HUES48 (cell line): ENCODE measurements around the gene PINK1.

Experiments
- H3K27ac ChIP-seq: one replicate; pipeline ENCODE4 v1.7.0; 2013; ENCODE audit warnings: low read depth, low read length, inconsistent platforms
- H3K27me3 ChIP-seq: 2 replicates; pipeline ENCODE4 v1.6.1; 2013; ENCODE audit warnings: mild to moderate bottlenecking, low read length; ENCODE audit not compliant: control insufficient read depth, insufficient read depth
- H3K36me3 ChIP-seq: 2 replicates; pipeline ENCODE4 v1.6.1; 2013; ENCODE audit warnings: low read length; ENCODE audit not compliant: control insufficient read depth, insufficient read depth
- H3K4me1 ChIP-seq: 2 replicates; pipeline ENCODE4 v1.6.1; 2013; ENCODE audit warnings: mild to moderate bottlenecking, low read length; ENCODE audit not compliant: control insufficient read depth, insufficient read depth
- H3K4me3 ChIP-seq: 2 replicates; pipeline ENCODE4 v1.5.1; 2013; ENCODE audit warnings: mild to moderate bottlenecking, low read depth, low read length
- H3K9ac ChIP-seq: 2 replicates; pipeline ENCODE4 v1.6.1; 2013; ENCODE audit warnings: mild to moderate bottlenecking, low read depth, low read length, moderate library complexity
- H3K9me3 ChIP-seq: 2 replicates; pipeline ENCODE4 v1.6.1; 2013; ENCODE audit warnings: low read length; ENCODE audit not compliant: control insufficient read depth, insufficient read depth

The PINK1 gene

DNA sequence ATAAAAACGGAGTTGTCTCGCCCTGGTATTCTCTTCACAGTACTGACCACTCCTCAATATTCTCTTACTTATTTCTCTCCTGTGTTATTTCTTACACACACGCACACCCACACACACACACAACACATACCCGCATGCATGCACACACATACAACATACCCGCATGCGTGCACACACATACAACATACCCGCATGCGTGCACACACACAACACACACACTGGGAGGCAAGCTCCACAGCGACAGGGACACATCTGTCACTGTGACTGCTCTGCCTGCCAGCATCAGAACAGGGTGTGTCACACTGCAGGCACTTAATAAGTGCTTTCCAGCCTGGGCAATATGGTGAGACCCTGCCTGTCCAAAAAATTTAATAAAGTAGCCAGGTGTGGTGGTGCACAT, 48.7 kb downstream of the PINK1 start:
- Histone ChIP-seq H3K36me3 (peaks cover 16% of the 10 kb centered on the region; the same call in 1 of the 2 replicates), H3K4me1 (no peaks in the 10 kb centered on the region), H3K27me3 (no peaks in the 10 kb centered on the region), H3K27ac (no peak overlapping the region), H3K9ac (no peak overlapping the region), H3K4me3 (no peak overlapping the region), H3K9me3 (no peaks in the 10 kb centered on the region)

DNA sequence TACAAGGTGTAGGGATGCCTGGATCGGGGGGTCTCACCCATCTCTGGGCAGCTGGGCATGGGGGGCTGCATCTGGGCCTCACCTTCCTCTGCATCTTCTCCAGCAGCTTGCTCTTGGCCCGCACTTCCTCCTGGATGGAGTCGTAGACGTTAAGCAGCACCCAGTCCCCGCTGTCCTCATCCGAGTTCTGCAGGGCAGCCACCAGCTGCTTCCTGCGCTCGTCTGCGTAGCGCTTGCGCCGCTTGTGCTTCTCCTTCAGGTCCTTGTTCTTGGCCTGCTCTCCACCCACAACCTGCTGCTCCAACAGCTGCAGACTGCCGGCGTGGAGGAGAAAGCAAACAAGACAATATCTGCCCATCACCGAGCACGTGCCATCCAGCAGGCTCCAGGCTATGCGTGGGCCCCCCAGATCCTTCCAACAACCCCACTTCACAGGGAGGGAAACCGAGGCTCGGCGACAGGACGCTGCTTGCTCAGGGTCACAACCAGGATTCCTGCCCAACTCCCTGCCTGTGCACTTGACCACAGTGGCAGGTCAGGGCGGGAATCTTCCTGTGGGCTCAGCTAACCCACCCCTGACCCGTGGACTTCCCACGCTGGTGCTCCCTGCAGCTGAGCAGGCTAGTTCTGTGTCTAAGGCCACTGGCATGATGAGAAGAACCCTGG, 49.4 kb downstream of the PINK1 start:
- no peak overlapping the region for H3K27ac ChIP-seq
- no peaks in the 10 kb centered on the region for H3K4me1 ChIP-seq
- H3K27me3 ChIP-seq = no peaks in the 10 kb centered on the region
- H3K4me3 ChIP-seq = no peak overlapping the region
- no peak overlapping the region for H3K9ac ChIP-seq
- no peaks in the 10 kb centered on the region for H3K9me3 ChIP-seq
- peaks cover 11% of the 10 kb centered on the region; the same call in 1 of the 2 replicates for H3K36me3 ChIP-seq

DNA sequence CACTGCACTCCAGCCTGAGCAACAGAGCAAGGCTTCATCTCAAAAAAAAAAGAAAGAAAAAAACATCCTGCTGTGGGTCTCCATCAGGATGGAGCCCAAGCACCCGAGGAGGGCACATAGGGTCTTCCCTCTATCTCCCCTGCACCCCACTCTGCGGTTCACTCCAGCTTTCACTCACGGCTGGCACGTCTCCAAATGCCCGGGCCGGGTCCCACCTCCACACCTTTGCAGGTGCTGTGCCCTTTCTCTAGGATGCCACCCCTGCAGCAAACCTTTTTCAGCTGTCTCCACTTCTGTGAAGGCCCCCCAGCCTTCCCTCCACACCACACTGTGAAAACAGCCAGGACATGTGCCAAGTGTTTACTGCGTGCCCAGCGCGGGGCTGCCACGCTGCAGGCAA, 50.4 kb downstream of the PINK1 start:
- Histone ChIP-seq H3K4me3 (no peak overlapping the region), H3K9ac (no peak overlapping the region), H3K27ac (no peak overlapping the region), H3K27me3 (no peaks in the 10 kb centered on the region), H3K36me3 (peaks cover 9% of the 10 kb centered on the region; the same call in 1 of the 2 replicates), H3K4me1 (no peaks in the 10 kb centered on the region), H3K9me3 (no peaks in the 10 kb centered on the region)

DNA sequence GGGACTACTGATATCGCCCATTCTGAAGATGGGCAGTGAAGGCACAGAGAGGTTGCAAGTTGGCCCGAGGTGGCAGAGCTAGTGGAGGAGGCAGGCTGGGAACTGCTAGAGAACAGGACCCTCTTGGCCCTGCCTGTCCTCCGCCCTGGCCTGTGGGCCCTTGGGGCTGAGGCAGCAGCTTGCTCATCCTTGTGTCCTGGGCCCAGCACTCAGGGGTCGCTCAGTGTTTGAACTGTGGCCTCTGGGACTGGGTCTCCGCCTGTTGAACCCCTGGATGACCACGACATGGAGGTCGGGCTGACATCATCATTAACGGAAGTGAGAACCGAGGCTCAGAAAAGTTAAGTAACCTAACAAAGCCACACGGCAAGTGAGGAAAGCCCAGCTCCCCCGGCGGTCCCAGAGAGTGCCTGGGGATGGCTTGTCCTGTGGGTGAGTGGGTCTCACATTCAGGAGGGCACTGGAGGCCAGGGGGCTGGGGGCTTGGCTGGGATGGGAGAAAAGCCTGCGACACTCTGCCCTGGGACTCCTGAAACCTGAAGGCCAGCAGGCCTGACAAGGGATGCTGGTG, 50.9 kb downstream of the PINK1 start:
- Histone ChIP-seq H3K9ac (no peak overlapping the region), H3K4me3 (no peak overlapping the region), H3K4me1 (no peaks in the 10 kb centered on the region), H3K36me3 (peaks cover 13% of the 10 kb centered on the region; the same call in 1 of the 2 replicates), H3K9me3 (no peaks in the 10 kb centered on the region), H3K27me3 (no peaks in the 10 kb centered on the region), H3K27ac (no peak overlapping the region)

DNA sequence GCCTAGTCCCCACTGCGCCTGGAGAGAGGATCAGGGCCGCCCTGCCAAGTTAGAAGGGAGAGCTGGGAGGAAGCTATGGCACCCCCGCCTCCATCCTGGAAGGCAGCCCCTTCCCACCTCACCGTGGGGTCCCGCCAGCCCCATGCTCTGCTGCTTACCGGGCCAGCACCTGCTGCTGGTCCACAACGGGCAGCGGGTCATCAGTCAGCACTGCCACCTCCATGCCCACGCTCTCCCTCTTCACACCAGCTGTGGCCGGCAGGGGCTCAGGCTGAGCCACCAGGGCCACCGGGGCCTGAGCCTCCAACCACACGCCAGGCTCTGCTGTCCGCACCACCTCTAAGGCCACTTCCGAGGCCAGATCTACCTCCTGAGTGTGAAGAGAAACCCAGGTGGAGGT, 51.4 kb downstream of the PINK1 start:
- peaks cover 13% of the 10 kb centered on the region; the same call in 1 of the 2 replicates for H3K36me3 ChIP-seq
- no peaks in the 10 kb centered on the region for H3K9me3 ChIP-seq
- no peak overlapping the region for H3K9ac ChIP-seq
- H3K27me3 ChIP-seq = no peaks in the 10 kb centered on the region
- H3K27ac ChIP-seq = no peak overlapping the region
- no peaks in the 10 kb centered on the region for H3K4me1 ChIP-seq
- H3K4me3 ChIP-seq = no peak overlapping the region

DNA sequence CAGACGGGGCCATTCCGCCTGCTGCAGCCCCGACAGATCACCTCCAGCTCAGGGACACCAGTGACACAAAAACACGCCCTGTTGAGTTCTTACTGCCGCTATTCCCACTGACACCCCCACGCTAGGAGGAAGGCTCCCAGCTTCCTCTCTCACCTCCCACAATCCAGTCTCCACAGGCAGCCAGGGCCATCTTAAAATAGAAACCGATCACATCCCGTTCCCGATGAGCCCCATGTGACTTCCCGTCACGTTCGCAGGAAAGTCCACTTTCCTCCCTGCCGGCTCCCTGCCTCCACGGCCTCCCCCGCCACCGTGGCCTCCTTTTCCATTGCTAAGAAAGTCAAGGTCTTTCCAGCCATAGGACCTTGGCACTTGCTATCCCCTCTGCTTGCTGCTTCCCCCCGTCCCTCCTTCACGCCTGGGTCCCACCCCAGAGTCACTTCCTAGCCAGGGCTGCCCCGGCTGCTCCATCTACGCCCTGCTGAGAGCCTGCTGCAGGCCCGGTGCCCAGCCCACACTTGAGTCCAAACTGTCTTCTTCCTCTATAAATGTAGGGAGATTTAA, 51.9 kb downstream of the PINK1 start:
- Histone ChIP-seq H3K27me3 (no peaks in the 10 kb centered on the region), H3K36me3 (peaks cover 16% of the 10 kb centered on the region), H3K4me1 (no peaks in the 10 kb centered on the region), H3K4me3 (no peak overlapping the region), H3K9ac (no peak overlapping the region), H3K27ac (no peak overlapping the region), H3K9me3 (no peaks in the 10 kb centered on the region)

DNA sequence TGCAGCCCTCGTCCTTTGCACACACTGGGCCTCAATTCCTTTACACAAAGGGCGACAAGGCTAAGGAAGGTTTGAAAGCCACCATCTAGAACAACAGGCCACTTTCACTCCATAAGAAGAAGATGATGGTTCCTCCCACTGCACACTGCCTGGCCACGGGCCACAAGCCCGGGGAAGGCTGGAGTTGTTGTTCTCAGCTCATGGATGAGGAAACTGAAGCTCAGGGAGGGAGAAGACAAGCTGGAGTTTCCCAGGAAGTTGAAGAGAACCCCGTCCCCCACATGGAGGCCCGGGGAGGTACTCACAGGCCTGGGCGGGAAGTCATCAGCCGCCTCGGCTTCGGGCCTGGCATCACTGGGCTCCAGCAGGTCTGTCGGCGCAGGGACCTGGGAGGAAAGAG, 52.5 kb downstream of the PINK1 start:
- Histone ChIP-seq H3K27ac (no peak overlapping the region), H3K27me3 (no peaks in the 10 kb centered on the region), H3K9ac (no peak overlapping the region), H3K4me3 (no peak overlapping the region), H3K9me3 (no peaks in the 10 kb centered on the region), H3K36me3 (peaks cover 14% of the 10 kb centered on the region), H3K4me1 (no peaks in the 10 kb centered on the region)

DNA sequence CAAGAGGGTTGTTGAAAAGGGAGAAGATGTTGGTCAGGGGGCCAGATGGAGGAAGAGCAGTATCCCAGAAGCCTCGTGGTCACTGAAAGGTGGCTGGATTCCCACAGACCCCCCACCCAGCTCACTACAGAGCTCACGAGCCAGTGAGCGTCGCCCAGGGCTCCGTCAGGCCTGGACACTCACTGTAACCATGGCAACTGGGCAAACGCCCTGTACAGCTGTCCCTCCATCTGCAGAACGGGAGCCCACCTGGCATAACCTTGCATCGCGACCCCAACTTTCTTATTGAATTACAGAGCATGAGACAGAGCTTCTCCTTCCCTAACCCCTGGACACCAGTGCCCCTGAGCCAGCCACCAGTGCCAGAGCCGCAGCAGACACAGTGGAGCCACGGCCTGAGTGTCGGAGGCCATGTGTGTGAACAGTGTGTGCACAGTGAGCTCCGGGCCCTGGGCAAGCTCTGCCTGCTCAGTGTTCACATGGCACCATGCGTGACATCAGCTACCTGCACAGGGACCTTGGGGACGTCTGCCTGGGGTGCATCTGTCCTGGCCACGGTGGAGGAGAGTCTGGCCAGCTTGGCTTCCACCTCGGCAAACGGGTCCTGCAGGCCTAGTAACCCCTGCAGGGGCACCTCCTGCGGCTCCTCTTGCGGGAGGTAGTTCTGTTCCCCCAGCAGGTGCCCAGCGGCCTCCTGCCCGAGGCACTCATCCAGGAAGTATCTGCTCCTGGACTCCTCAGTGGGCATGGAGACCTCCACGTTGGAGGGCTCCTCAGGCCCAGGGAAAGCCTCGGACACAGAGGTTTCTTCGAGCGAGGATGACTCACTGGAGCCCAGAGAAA, 53.8 kb downstream of the PINK1 start:
- no peak overlapping the region for H3K27ac ChIP-seq
- no peaks in the 10 kb centered on the region for H3K9me3 ChIP-seq
- no peaks in the 10 kb centered on the region for H3K27me3 ChIP-seq
- peaks cover 10% of the 10 kb centered on the region for H3K36me3 ChIP-seq
- no peaks in the 10 kb centered on the region for H3K4me1 ChIP-seq
- no peak overlapping the region for H3K9ac ChIP-seq
- H3K4me3 ChIP-seq = no peak overlapping the region

DNA sequence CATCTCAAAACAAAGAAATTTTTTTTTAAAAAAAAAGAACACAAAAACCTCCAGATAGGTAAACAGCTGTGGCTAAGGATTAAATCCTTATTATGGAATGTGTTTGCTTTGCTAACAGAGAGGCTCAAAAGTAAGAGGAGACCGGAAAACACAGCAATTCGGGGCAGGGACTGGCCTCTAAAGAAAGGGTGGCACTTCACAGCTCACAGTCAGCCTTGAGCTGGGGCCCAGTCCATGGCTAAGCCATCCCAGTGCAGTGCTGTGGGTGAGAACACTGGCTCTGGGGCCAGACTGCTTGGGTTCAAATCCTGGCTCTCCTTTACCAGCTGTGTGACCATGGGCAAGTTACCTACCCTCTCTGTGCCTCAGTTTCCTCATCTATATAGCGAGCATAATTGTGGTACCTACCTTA, 56.4 kb downstream of the PINK1 start:
- Histone ChIP-seq H3K4me1 (no peaks in the 10 kb centered on the region), H3K9ac (no peak overlapping the region), H3K27me3 (no peaks in the 10 kb centered on the region), H3K9me3 (no peaks in the 10 kb centered on the region), H3K36me3 (peaks cover 7% of the 10 kb centered on the region; the same call in 1 of the 2 replicates), H3K4me3 (no peak overlapping the region), H3K27ac (no peak overlapping the region)

DNA sequence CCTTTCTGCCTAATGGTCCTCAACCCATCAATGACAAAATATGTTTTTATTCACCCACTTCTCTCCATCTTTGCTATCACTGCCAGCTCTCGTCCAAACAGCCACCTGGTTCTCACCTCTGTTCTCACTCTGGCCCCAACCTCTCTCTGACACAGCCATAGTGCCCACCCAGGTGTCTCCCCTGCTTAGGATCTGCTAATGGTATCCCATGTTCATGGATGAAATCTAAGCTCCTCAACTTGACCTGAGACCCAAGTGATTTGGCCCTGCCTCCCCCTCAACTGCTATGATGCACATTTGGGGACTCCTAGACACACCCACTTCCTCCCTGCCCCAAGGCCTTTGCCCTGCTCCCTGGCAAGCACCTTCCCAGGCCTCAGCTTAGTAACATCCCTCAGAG, 58.6 kb downstream of the PINK1 start:
- Histone ChIP-seq H3K9ac (no peak overlapping the region), H3K4me1 (peaks cover 5% of the 10 kb centered on the region; the same call in 1 of the 2 replicates), H3K27me3 (no peaks in the 10 kb centered on the region), H3K9me3 (no peaks in the 10 kb centered on the region), H3K36me3 (peaks cover 7% of the 10 kb centered on the region; the same call in 1 of the 2 replicates), H3K27ac (no peak overlapping the region), H3K4me3 (no peak overlapping the region)
